Hematopoietic multipotent progenitor cell treated with erythropoietin and hydrocortisone succinate and interleukin-3 and kit ligand, for 6 days (in vitro differentiated cells): ENCODE results near the gene ZNF383.
"Not testable (repeated sequence)": the region's sequence is repeated elsewhere in the genome, so short reads cannot be mapped to it uniquely, and the experiment has no call there.

ENCODE experiments used
- DNase-seq: peaks from one replicate; pipeline ENCODE4 v3.0.0-alpha.2; 2015

ZNF383 gene

DNA sequence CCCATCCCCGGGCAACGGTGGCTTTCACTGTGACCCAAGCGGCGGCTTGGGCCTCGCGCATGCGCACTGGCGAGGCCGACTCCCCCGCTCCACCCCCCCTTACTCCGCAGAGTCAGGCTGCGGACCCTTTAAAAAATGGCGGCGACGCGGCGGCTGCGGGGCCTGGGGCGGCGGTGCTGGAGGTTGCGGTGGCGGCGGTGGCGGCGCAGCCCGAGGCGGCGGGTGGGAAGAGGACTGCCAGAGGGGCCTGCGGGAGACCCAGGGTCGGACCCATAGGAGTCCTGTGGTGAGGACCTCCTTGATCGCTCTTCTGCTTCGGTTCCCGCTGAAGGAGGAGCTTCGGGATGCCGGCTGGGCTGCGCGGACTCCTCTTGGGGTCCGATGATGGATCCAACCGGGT, 76.2 kb downstream of the ZNF383 start:
- not testable (repeated sequence) for DNase-seq
